ENCODE measurements around the gene MAN1C1. TPM values are rescaled to one million over a fixed set of nuclear protein-coding genes. Genes with fewer than 3 reads are reported as not detected.

MAN1C1 gene
- total RNA-seq, 1 experiment from 2014 or later, result 16.8 TPM

- Mint-ChIP-seq H3K4me1 (peaks cover 26% of the 10 kb centered on the region), H3K9me3 (peaks cover 5% of the 10 kb centered on the region), H3K27me3 (ENCODE audit: low read depth) (no peaks in the 10 kb centered on the region; the same call in 1 of the 2 replicates), H3K27ac (no peak overlapping the region), H3K4me3 (no peak overlapping the region), H3K36me3 (no peaks in the 10 kb centered on the region)
- TF ChIP-seq MAX (CRISPR knock-in tag; IDR thresholded peaks at IDR 0.05) (no peak), ETV6 (CRISPR knock-in tag; IDR thresholded peaks at IDR 0.05) (no peak), RORB (CRISPR knock-in tag; IDR thresholded peaks at IDR 0.05) (no peak), NR2C2 (CRISPR knock-in tag; IDR thresholded peaks at IDR 0.05) (no peak), KAT7 (CRISPR knock-in tag; IDR thresholded peaks at IDR 0.05; ENCODE audit: borderline replicate concordance) (no peak), PREB (CRISPR knock-in tag; IDR thresholded peaks at IDR 0.05; ENCODE audit: borderline replicate concordance) (no peak), GABPB1 (CRISPR knock-in tag; IDR thresholded peaks at IDR 0.05) (no peak), HMGA2 (CRISPR knock-in tag; IDR thresholded peaks at IDR 0.05) (no peak), AR (CRISPR knock-in tag; IDR thresholded peaks at IDR 0.05) (no peak), RELA (CRISPR knock-in tag; IDR thresholded peaks at IDR 0.05; ENCODE audit: borderline replicate concordance) (no peak), JUN (CRISPR knock-in tag; IDR thresholded peaks at IDR 0.05) (no peak), ZNF317 (CRISPR knock-in tag; IDR thresholded peaks at IDR 0.05; ENCODE audit: borderline replicate concordance, low read depth) (no peak), ESRRA (CRISPR knock-in tag; IDR thresholded peaks at IDR 0.05; ENCODE audit: borderline replicate concordance) (no peak), NFE2L1 (CRISPR knock-in tag; IDR thresholded peaks at IDR 0.05) (no peak), ZNF121 (CRISPR knock-in tag; IDR thresholded peaks at IDR 0.05) (no peak), EMX1 (CRISPR knock-in tag; IDR thresholded peaks at IDR 0.05) (no peak), JAZF1 (CRISPR knock-in tag; IDR thresholded peaks at IDR 0.05) (no peak), FOXK1 (CRISPR knock-in tag; IDR thresholded peaks at IDR 0.05) (no peak), ATF2 (CRISPR knock-in tag; IDR thresholded peaks at IDR 0.05; ENCODE audit: borderline replicate concordance, low read depth) (no peak)
- ATAC-seq, result no peak
- no peak for DNase-seq (ENCODE audit: low spot score)
- POLR2A ChIA-PET, result no interaction called here
- CTCF ChIA-PET, result interaction anchor here (0.8 kb wide), 1 partner anchor 21 kb away, joined by 3 read pairs; no protein-coding TSS in a partner anchor
Observed at GRCh38 chr1:25673456-25673855, 56.9 kb downstream of the MAN1C1 start.

- ATAC-seq, result no peak; the same call in 1 of the 2 replicates
Observed at GRCh38 chr1:25673962-25674806, 57.6 kb downstream of the MAN1C1 start.

More at GRCh38 chr1:25673962-25674806, 57.6 kb downstream of the MAN1C1 start:
- TF ChIP-seq HMGA2 (CRISPR knock-in tag; IDR thresholded peaks at IDR 0.05) (no peak), ZNF317 (CRISPR knock-in tag; IDR thresholded peaks at IDR 0.05; ENCODE audit: borderline replicate concordance, low read depth) (no peak), OVOL2 (CRISPR knock-in tag; IDR thresholded peaks at IDR 0.05; ENCODE audit: borderline replicate concordance) (no peak), GTF2I (CRISPR knock-in tag; conservative IDR thresholded peaks at IDR 0.05) (peak; percentile 86)
- peaks cover 5% of the 10 kb centered on the region for H3K9me3 Mint-ChIP-seq
- H3K27ac Mint-ChIP-seq, result peak overlapping the region; percentile 62; the same call in 1 of the 2 replicates
- CTCF ChIA-PET, result no interaction called here
- H3K4me3 Mint-ChIP-seq, result no peak overlapping the region
- POLR2A ChIA-PET, result no interaction called here
- no peaks in the 10 kb centered on the region; the same call in 1 of the 2 replicates for H3K27me3 Mint-ChIP-seq (ENCODE audit: low read depth)
- DNase-seq (ENCODE audit: low spot score), result no peak
- H3K36me3 Mint-ChIP-seq, result no peaks in the 10 kb centered on the region
- H3K4me1 Mint-ChIP-seq, result peaks cover 26% of the 10 kb centered on the region

Data from WTC11 (cell line).